Right renal cortex interstitium (tissue), 3 donors: ENCODE data around the gene POU3F3. TPM values are rescaled to one million over a fixed set of nuclear protein-coding genes. Genes with fewer than 3 reads are reported as not detected.

Experiments
- DNase-seq, 3 donors: peaks; one replicate each; pipeline ENCODE4 v3.0.0-alpha.2; 2013; ENCODE audit warnings: low read depth in 3 of 3, low spot score in 2 of 3
- polyA plus RNA-seq, 3 donors: library from polyadenylated mRNA; unstranded; fragments of 120-200 nt; gene quantifications; one replicate each; pipeline ENCODE4 v1.2.1, GENCODE V29; 2013; ENCODE audit not compliant: insufficient read length in 3 of 3

The POU3F3 gene
- 10 to 100 TPM; 81.8 to 86.0 (median 83.9) TPM for polyA plus RNA-seq

DNA sequence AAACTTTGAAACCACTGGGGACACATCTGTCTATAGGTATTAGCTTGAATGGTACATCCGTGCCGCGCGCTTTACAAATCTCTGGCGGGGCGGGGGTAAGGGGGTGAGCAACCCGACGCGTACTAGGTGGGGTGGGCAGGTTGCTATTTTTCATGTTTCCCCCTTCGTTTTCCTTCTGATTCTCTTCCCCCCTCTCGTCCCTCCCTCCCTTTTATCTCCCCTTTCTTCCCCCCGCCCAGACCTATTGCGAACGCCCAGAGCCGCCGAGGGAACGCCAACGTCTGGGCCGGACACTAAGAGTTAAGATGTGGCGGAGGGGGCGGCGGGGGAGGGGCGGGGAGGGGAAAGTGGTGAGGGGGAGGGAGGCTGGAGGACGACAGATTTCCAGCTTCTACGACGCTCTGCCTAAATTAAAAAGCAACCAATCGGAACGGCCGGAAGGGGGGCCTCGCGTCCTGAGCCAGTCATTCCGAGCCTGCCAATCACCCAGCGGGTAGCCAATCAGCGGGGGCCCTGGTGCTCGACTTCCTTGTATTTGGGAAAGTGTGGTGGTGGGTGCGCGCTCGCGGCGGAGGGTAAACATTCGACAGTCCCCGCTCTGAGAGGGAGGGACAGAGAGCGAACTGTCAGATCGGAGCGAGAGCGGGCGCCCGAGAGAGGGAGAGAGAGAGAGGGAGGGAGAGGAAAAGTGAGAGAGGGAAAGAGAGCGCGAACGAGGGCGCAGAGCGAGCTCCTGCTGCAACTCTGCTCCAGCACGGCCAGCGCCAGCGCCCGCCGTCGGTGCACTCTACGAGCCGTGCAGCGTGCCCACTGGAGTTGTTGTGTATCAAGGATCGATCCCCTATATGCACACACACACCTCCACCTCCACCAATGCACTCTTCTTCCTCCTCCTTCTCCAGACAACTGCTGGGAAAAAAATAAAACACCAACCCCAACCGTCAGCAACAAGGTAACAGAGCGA lies at the start of gene POU3F3:
POU3F3 (plus strand) TSS at position 582 of the 964 bp plus-strand sequence. CDS start 1,396 bp downstream, outside the sequence.
- peak in 2 of 3 donors; percentile 75 to 88 for DNase-seq

- DNase-seq = no peak
Measured at GRCh38 chr2:104804148-104804890, 49.6 kb upstream of the POU3F3 start.

DNA sequence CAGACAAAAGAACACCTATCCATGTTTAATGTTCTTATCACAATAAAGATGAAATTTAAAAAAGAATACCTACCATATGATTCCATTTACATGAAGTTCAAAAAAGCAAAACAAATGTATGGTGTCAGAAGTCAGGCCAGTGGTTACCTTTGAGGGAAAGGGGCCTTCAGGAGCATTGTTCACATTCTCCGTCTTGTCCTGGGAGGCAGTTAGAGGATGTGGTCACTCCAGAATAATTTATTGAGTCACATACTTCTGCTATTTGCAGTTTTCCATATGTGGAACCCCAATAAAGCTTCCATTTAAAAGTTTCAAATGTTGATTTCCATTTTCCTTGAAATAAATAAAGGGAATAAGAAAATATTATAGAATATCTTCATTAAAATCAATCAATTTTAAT lies 41.6 kb upstream of the POU3F3 start:
- no peak for DNase-seq

GRCh38 chr2:104816143-104816542 lies 37.8 kb upstream of the POU3F3 start:
- no peak for DNase-seq

DNA sequence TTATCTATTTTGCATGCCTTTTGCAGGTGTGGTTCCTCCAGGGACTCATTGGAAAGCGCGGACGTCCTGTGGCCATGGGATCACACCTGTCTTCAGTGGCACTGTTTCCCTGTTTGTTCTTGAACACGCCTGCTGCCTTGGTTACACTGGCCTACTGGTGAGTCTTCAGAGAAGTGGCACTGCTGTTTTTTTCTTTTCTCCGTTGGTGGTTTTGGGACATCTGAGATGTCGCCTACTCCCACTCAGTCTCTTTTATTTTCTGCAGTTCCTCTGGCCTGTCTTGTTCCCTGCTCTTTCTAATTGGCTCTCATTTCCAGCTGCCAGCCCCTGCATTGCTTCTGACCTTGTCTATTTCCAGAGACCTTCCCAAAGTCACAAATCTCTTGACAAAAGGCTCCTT lies 35.7 kb upstream of the POU3F3 start:
- no peak for DNase-seq

DNA sequence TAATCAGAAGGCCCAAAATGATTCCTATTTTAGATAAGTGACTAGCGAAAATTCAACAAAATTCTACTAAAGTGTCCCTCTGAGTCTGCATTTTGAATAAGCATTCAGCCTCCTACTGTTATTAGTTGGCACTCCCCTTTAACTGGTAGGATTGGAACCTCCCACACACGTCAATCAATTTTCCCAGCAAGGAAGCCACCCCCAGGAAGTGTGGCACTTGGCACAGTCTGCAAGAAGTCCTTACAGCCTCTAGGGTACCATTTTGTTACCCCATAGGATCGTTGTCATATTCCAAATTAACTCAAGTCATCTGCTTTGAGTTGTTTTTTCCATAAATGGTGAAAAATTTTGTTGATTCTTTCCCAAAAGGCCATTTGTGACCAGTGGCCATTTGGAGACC lies 33.8 kb upstream of the POU3F3 start:
- DNase-seq = no peak

DNA sequence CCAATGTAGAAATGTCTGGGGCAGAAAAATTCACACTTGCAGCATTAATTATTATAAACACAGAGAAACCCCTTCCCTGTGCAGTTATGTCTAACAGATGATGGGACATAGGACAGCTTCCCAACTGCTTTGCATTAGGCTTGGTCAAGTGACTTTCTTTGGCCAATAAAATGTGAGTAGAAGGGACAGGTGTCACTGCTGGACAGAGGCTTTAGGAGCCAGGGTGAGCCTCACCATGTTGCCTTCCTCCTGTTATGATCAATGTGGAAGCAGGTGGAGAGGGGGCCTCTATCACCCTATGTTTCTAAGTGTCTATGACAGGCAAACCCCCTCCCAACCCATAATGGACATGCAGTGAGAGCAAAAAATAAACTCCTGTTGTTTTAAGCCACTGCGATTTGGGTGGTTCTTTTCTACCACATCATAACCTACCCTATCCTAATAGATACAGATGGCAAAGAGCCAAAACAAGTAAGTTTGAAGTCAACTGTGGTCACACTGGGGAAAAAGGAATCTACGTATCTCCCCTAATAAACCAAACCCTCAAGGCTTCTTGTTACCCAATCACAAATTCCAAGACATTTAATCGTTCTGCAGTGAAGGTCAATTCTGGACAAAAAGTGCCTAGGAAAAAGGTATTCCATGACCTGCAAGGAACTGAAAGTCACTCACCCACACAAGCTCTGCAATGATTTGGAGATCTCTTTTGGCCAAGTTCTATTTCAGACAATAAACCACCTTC lies 28.6 kb upstream of the POU3F3 start:
- DNase-seq = no peak

DNA sequence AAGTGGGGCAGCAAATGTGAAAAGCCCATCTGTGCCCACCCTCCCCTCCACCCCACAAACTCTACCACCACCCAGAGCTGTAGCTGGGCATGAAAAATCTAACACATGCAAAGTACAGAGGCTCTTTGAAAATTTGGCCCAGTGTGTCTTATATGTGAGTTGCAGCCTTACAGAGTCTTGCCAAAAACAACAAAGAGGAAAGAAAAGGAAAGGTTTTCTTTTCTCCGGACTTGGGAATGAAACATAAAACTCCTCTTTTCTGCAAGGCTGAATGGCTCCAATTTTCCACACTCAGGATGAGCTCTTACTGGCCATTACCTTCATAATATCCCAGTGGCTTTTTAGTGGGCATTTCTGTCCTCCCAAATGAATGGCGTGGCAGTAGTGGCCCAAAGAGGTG lies 27.9 kb upstream of the POU3F3 start:
- DNase-seq = no peak

- no peak for DNase-seq
Measured at GRCh38 chr2:104831742-104832141, 22.2 kb upstream of the POU3F3 start.

DNA sequence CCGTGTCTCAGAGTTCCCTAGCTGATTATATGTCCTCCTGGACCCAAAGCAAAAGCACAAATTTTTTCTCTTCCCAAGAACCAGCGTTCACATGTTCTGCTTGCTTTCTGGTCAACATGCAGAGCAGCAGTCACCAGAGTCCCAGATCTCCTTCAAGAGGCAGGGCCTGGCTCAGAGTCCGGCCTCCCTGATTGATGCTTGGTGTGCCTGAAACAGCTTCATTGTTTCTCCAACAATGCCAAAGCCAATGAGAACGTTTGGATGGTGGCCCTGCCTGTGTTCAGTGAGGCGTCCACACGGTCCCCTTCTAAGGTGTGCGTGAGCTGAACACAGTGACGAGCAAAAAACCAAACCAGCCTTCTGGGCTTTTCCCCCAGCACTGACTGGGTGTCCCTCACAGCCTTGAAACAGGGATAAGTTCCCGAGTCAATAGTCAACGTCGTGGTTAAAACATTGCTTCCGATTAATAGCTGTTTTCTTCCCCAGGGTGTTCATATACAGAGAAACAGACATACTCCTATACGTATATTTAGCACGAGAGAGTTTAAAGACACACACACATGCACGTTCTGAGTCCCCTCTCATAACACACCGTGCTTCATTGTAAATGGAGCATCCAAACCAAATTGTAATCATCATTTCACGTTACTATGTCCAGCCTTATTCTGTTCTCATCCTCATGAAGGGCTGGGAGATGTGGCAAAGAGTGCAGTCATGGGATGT lies 19.3 kb upstream of the POU3F3 start:
- DNase-seq = no peak

DNA sequence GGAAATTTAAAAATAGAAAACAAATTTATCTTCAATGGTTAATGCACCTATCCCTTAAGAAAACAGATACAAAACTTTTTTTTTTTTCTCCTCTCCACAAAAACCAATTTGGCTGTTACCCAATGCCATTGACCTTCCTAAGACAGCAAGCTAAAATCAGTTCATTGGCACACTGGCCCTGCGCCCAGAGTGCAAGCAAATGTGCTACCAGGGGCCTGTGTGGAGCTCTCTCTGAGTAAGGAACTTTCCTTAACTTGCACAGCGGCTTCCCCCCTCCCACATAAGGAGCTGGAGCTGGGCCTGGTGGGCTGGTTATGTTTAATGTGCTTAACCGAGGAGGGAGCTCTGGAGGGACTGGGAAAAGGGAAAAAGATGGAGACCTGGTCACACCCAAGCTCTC lies 17.6 kb upstream of the POU3F3 start:
- DNase-seq = no peak

DNA sequence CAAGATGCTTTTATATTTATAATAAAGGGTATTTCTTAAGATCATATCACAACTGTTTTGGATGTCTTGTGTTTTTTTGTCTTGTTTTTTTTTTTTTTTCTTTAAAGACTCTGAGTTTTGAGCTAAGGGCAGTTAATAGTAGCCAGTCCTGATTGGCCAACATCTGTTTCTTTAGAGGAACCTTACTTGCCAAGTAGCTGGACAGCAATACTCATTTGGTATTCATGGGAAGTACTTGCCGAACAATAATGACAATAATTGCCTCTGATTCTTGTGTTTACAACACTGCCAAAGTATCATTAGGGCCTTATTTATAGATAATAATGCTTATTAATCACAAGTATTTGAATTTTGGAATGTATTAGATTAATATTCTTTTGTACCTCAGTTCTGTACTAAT lies 17.1 kb upstream of the POU3F3 start:
- no peak for DNase-seq

GRCh38 chr2:104840156-104840555 lies 13.8 kb upstream of the POU3F3 start:
- no peak for DNase-seq

- no peak for DNase-seq
Measured at GRCh38 chr2:104840893-104841585, 12.9 kb upstream of the POU3F3 start.

DNA sequence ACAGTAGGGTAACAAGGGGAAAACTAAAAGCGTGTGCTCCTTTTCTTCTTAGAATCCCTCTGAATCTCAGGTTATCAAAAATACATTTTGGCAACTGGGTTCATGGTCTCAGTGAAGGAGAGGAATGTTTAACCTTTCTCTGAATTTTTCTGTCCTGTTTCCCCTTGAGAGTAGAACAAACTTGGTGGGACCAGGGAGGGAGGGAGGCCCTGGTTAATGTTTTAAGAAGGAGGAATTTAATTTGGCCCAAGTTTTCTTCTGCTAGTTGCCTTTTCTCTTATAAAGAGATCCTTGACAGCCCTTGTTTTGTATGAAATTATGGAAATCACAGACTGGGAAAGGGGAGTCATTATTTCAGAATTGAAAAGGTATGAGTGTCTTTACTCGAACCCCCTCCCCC lies 12.2 kb upstream of the POU3F3 start:
- DNase-seq = peak in 1 of 3 donors; percentile 18

- peak in 1 of 3 donors; percentile 15 for DNase-seq
Measured at GRCh38 chr2:104844807-104845551, 8.9 kb upstream of the POU3F3 start.

GRCh38 chr2:104845552-104845931 lies 8.4 kb upstream of the POU3F3 start:
- peak in 1 of 3 donors; percentile 18 for DNase-seq

DNA sequence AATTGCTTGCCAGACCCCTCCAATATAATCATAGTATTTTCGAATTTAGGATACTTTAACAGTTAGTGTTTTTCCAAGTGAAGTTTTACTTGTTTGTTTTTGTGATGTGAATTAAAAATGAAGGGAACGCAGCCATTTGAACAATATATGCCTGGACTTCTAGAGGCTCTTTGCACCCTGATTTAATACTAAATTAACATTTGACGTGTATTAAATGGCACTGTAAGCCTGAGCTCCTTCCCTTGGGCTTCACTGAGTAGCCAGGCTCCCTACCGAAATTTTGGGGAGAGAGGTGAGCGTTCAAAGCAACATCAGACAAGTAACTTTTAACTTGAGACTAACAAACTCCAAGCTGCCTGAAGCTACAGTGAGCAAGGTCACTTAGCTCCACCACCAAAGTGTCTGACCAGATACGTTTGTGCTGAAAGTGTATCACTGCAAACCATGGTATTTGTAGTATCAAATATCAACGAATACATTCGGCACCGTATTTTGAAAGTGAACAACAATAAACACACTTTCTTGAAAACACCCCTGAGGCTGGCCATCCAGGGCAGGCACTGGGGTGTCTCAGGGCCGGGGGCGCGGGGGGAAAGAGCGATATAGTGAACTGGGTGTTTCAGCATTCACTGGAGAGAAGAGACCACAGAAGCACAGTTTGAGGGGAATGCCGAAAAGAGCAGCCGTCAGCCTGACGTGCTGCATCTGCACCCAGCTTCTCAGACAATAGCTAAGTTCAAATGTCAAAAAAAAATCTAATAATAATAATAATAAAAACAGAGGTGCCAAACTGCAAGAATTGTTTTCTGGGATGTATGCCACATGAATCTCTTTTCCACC lies 7.7 kb upstream of the POU3F3 start:
- DNase-seq = peak in 1 of 3 donors; percentile 10
